ENCODE measurements around the gene ZFAND3.
"Not testable (repeated sequence)": the region's sequence is repeated elsewhere in the genome, so short reads cannot be mapped to it uniquely, and the experiment has no call there.

Gene ZFAND3

DNA sequence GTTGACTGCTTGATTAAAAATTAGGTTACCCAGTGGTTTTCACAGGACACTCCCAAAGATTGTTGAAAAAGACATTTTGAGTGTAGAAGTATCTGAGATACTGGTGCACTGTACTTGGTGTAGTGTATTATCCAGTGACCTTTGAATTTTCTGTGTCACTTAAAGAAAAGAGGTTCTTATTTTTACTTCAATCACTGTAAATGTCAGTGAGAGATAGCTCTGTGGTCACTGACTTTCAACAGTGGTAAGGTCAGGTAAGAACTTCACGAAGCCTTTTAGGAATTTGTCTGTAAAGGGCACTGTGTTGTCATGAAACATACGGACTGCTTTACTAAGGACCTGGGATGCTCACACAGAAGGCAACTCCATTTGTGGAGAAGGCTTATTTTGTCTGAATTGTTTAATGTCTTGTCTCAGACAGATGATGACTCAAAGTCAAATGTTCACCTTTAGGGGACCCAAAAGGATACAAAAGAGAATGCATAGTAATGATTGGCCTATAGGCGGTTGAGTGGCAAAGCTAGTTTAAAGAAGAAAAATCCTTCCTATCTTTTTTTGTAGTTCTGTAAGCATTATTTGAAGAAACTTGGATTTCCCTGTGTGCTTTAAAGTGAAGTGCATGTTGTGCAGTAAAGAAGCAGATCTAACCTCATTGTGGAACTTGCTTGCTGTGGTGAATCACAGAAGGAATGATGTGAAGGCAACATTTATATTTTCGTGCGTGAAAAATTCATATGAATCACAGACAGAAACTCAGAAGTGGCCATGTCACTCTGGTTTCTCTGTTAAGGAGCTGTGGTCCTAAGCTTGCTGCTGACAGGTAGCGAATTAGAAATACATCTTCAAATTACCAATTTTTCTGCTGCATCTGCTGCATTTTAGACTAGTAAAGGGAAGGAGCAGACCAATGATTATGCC, 47.3 kb downstream of the ZFAND3 start:
- DNase-seq = no peak

DNA sequence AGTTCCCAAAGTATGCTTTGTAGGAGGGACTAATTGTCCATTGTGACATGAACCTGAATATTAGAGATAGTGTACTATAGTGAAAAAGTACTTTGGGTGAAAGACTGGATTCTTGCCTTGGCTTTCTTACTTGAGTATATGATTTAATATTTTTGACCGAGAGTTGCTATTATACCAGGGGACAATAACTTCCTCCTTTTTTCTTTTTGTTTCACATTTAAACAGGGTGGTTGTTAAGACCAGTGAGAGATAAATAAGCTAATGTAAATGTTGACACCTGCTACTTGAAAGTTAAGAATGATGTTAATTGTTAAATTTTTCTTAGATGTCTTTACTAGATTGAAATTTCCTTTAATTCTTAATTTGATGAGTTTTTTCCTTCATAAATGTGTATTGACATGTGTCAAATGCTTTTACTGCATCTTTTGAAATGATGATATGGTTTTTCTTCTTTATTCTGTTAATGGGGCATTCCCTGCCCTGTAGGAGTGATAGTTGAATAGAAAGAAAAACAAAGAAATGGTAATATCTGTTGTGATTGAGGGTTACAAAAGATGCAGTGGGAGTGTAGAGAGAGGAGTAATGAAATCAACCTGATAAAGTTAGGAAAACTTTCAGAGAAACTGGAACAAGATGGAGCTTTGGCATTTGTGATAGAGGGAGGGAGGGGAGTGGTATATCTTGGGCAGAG, 48.4 kb downstream of the ZFAND3 start:
- no peak for DNase-seq

DNA sequence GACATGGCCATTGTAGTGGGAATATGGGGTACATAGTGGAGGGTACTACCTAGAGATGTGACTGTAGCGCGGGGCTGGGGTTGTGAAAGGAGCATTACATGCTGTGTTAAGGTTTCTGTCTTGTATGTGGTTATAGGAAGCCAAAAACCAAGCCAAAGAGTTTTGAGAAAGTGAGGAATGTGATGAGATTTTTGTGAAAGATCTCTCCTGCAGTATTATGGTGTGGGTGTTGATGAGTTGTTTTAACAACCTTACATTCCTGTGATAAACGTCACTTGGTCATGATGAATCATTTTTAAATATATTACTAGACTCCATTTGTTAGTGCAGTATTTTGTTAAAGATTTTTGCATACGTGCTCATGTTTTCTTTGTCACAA, 48.9 kb downstream of the ZFAND3 start:
- no peak for DNase-seq

GRCh38 chr6:37871616-37872372, 52.3 kb downstream of the ZFAND3 start:
- DNase-seq = no peak

DNA sequence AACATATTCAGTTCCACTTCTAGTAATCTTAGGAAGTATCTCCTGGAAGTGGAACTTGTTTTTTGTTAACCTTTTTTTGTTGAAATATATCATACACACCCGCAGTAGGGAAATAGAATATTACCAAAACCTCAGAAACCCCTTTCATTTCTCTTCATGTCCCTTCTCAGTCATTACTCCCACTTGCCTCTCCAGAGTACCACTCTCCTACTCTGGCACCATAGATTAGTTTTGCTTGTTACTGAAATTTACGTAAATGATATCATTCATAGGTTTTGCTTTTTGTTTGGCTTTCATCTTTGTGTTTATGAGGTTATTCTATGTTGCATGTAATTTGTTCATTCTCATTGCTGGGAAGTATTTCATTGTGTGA, 52.8 kb downstream of the ZFAND3 start:
- DNase-seq = no peak

- DNase-seq = no peak
These were observed 55.2 kb downstream of the ZFAND3 start for GRCh38 chr6:37874726-37875125.

GRCh38 chr6:37875561-37876309, 56.2 kb downstream of the ZFAND3 start:
- DNase-seq = no peak

DNA sequence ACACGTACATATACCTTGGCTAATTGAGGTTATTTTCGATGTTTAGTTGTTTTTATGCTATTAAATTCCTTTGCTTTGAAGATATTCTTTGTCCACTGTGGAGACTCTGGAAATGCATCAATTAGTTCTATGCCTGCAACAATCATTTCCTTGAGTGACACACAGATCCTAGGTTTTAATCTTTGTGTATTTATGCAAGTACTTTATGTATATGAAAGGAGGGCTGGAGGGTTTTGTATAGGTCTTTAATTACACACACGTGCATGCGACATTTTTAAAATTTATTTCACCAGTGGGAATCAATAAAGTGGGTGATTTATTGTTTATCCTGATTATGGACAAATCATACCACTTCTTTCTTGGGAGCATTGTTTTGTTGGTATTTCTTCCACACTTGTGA, 57.3 kb downstream of the ZFAND3 start:
- no peak for DNase-seq

GRCh38 chr6:37877373-37878149, 58.0 kb downstream of the ZFAND3 start:
- no peak for DNase-seq

DNA sequence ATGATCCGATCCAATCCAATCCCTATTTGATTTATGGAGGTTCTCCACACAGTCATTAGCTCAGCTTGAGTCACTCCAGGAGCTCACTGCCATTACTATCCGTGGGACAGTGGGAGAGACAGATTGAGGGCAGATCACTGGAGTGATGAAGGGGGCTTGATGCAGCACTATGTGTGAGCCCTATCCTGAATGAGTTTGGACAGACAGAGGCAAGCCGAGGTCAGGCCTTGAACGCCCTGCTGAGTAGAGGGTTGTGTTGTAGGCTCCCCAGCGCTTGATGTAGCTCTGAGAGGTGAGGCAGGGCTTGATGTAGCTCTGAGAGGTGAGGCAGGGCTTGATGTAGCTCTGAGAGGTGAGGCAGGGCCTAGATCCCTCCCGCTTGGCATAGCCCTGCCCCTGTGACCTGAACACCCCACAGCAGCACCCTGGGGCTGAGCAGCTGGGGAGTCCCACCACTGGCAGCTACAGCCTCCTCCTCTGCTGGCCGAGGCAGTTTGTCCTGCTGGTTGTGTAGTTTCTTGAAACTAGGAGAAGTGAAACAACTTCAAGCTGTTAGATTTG, 58.7 kb downstream of the ZFAND3 start:
- no peak for DNase-seq

GRCh38 chr6:37880602-37881001, 61.1 kb downstream of the ZFAND3 start:
- not testable (repeated sequence) for DNase-seq

DNA sequence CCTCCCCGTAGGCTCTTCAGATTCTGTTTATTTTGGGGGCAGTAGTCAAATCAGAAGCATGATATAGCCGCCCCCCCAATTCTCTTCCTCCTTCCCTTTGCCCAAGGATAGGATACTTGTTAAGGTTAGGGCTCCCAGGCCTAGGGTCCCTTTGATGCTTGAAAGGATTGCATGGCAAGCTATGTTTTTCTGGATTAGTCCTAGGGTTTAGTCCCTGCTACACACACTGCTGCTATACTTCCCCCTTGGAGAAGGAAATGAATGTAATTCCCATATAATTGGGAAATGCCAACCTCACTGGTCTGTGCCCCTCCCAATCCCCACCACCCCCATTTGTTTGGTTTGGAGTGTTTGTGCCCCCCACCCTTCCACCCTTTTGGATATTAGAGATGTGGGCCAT, 62.8 kb downstream of the ZFAND3 start:
- no peak for DNase-seq

GRCh38 chr6:37882724-37883413, 63.3 kb downstream of the ZFAND3 start:
- no peak for DNase-seq

GRCh38 chr6:37884548-37884947, 65.0 kb downstream of the ZFAND3 start:
- DNase-seq = no peak

DNA sequence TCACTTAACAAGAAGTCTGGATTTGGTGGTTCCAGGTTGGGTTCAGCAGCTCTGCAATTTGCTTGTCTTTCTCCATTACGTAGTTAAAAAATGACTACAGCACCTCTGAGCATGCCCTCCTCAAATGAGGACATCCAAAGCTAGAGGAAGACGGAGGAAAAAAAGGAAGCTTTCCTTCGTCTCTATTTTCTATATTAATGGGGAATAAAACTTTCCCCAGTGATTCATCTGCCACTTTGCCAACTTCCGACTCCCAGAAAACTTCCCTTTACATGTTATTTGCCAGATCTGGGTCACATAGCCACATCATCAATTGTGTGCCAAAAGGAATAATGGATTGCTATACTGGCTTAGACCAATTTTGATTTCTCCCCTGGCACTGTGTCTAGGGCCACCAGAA, 69.5 kb downstream of the ZFAND3 start:
- DNase-seq = no peak

DNA sequence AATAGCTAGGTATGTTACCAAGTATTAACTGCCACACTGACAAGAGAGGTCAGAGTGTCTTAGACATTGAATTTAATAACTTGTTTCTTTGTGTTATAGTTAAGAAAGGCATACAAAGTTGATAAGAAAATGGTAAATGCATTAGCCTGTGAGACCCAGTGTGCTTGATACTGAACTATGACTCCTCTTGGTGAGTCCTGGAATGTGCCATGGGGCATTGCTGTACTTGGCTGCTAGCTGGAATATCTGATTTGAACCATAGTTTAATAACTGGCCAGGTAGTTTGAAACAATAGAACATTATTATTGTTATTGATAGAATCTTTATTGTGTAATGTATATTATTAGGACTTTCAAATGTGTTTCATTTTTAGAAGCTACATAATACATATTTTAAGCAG, 70.0 kb downstream of the ZFAND3 start:
- DNase-seq = no peak

- no peak for DNase-seq
These were observed 71.5 kb downstream of the ZFAND3 start for GRCh38 chr6:37891072-37891471.

- no peak for DNase-seq
These were observed 73.7 kb downstream of the ZFAND3 start for GRCh38 chr6:37893257-37893656.

GRCh38 chr6:37893734-37894133, 74.2 kb downstream of the ZFAND3 start:
- DNase-seq = not testable (repeated sequence)

GRCh38 chr6:37894585-37894984, 75.1 kb downstream of the ZFAND3 start:
- no peak for DNase-seq

- DNase-seq = no peak
These were observed 77.8 kb downstream of the ZFAND3 start for GRCh38 chr6:37897321-37897720.

All from activated CD4-positive, alpha-beta T cell treated with anti-CD3 and anti-CD28 coated beads, Interleukin-2, amount 50 U/mL, for 4 hours (primary cell).